ENCODE results near the gene ST3GAL4. TPM values are rescaled to one million over a fixed set of nuclear protein-coding genes. Genes with fewer than 3 reads are reported as not detected.

Gene ST3GAL4
- total and polyA plus RNA-seq, 2 of the 8 experiments (the other 6 are each of a cell fraction or from before 2014, with no cell fraction given): 15.6 to 20.0 TPM

GRCh38 chr11:126370016-126370415 lies 14.5 kb downstream of the ST3GAL4 start:
- H2BK12ac ChIP-seq (ENCODE audit: low read depth, low read length): no peak overlapping the region
- no peak overlapping the region for H4K8ac ChIP-seq (ENCODE audit: extremely low read depth, insufficient read depth, low read length)
- H4K20me1 ChIP-seq (replicated peaks in 1 of 2; ENCODE audit: control insufficient read depth in 1 of 2, insufficient read depth in 2 of 2, low read length in 2 of 2): peaks cover 0 to 1% of the 10 kb centered on the region in 2 experiments
- no peak overlapping the region for H3K18ac ChIP-seq (ENCODE audit: extremely low read depth, low read length)
- H3K9ac ChIP-seq (replicated peaks in 1 of 4; ENCODE audit: extremely low read depth in 1 of 4, low read depth in 3 of 4, low read length in 3 of 4): no peak overlapping the region
- H3K27me3 ChIP-seq (replicated peaks in 1 of 4; ENCODE audit: control insufficient read depth in 3 of 4, extremely low read depth in 1 of 4, insufficient read depth in 3 of 4, low read length in 3 of 4): no peaks in the 10 kb centered on the region
- H2BK20ac ChIP-seq (ENCODE audit: low read length): no peak overlapping the region
- no peak overlapping the region for H4K5ac ChIP-seq (ENCODE audit: insufficient read length, low read depth, low read length)
- H3K56ac ChIP-seq (replicated peaks; ENCODE audit: insufficient read length, low read depth, low read length): no peak overlapping the region
- no peak for FAIRE-seq
- no peaks in the 10 kb centered on the region for H3K36me3 ChIP-seq (ENCODE audit: control insufficient read depth in 2 of 4, insufficient read depth in 4 of 4, low read length in 3 of 4)
- H4K91ac ChIP-seq (replicated peaks; ENCODE audit: insufficient read length, low read length): no peak overlapping the region
- no peak overlapping the region for H3K27ac ChIP-seq (ENCODE audit: low read depth, low read length)
- H2BK120ac ChIP-seq (replicated peaks; ENCODE audit: low read depth, low read length): no peak overlapping the region
- no peak overlapping the region for H3K4me2 ChIP-seq (ENCODE audit: insufficient read depth in 1 of 2, low read depth in 2 of 2, low read length in 2 of 2)
- H3K14ac ChIP-seq (ENCODE audit: insufficient read length): no peak overlapping the region
- WGBS, 2 experiments (ENCODE audit: extremely low coverage in 1 of 2, insufficient coverage in 1 of 2, insufficient read length in 1 of 2, insufficient replicate concordance in 2 of 2, low coverage in 1 of 2, low lambda C conversion rate in 2 of 2, missing lambda C conversion rate in 1 of 2): 96% methylated on average over 3 of the region's 3 CpGs; no CpG with 5 or more reads in 1 of the 2 experiments
- H3K79me1 ChIP-seq (ENCODE audit: low read depth, low read length): peaks cover 2% of the 10 kb centered on the region
- H2BK5ac ChIP-seq (ENCODE audit: low read depth, low read length): no peak overlapping the region
- CTCF ChIA-PET (ENCODE audit: partially characterized antibody): interaction anchor here (0.6 to 1.3 kb wide), 6 partner anchors 9 to 446 kb away, joined by 3 to 6 read pairs (median 3); no protein-coding TSS in a partner anchor
- peaks cover 0 to 18% of the 10 kb centered on the region in 2 experiments; a peak in 2 of 4 replicates for H3K79me2 ChIP-seq (ENCODE audit: control insufficient read depth in 1 of 2, insufficient read depth in 2 of 2, low read length in 2 of 2)
- no peak overlapping the region for H3K4ac ChIP-seq (replicated peaks; ENCODE audit: insufficient read length, low read depth, low read length)
- H3K23me2 ChIP-seq (ENCODE audit: low read depth, low read length): no peaks in the 10 kb centered on the region
- H2AK5ac ChIP-seq (ENCODE audit: low read depth, low read length): no peak overlapping the region
- H3K23ac ChIP-seq (ENCODE audit: insufficient read length): no peak overlapping the region
- no peak for DNase-seq (ENCODE audit: low read depth in 1 of 2, low spot score in 2 of 2)
- TF ChIP-seq POU5F1 (IDR thresholded peaks at IDR 0.05; ENCODE audit: low read depth, low read length): no peak
- no peak for TF ChIP-seq POLR2AphosphoS5 (IDR thresholded peaks at IDR 0.05; ENCODE audit: low read depth, low read length)
- no peak for TF ChIP-seq BACH1 (IDR thresholded peaks at IDR 0.05; ENCODE audit: low read length)
- no peak for TF ChIP-seq SRF (IDR thresholded peaks at IDR 0.05; ENCODE audit: low read depth, low read length)
- TF ChIP-seq EP300 (IDR thresholded peaks at IDR 0.05; ENCODE audit: borderline replicate concordance in 1 of 2, low read depth in 2 of 2, low read length in 2 of 2): no peak
- TF ChIP-seq SP1 (IDR thresholded peaks at IDR 0.05; ENCODE audit: low read depth, low read length): no peak
- TF ChIP-seq RNF2 (IDR thresholded peaks at IDR 0.05; ENCODE audit: borderline replicate concordance, low read depth, low read length, missing control alignments, poor library complexity, severe bottlenecking): no peak
- TF ChIP-seq KDM5A (IDR thresholded peaks at IDR 0.05; ENCODE audit: low read length): no peak
- no peak overlapping the region for H2BK15ac ChIP-seq (ENCODE audit: low read length)
- no peak overlapping the region for H2AFZ ChIP-seq (ENCODE audit: low read length)
- no peak overlapping the region for H3K4me3 ChIP-seq (ENCODE audit: extremely low read depth in 1 of 4, insufficient read depth in 2 of 4, low read depth in 3 of 4, low read length in 4 of 4)
- POLR2A ChIA-PET (ENCODE audit: partially characterized antibody): interaction anchor here (1.1 to 1.4 kb wide), 3 partner anchors 10 to 66 kb away, joined by 3 to 4 read pairs (median 3); partner anchors contain the start of gene DCPS
- H3K9me3 ChIP-seq (ENCODE audit: insufficient read depth in 2 of 2, low read depth in 1 of 2, low read length in 1 of 2): no peaks in the 10 kb centered on the region
- H3K4me1 ChIP-seq (replicated peaks in 1 of 4; ENCODE audit: control insufficient read depth in 3 of 4, insufficient read depth in 4 of 4, low read length in 3 of 4): peaks cover 0 to 20% (median 5%) of the 10 kb centered on the region in 4 experiments; a peak in 4 of 7 replicates
